IPS DF 6.9 (cell line): Measurements from ENCODE around the gene TRPM1.

Source experiments
- DNase-seq: peaks from one replicate; pipeline ENCODE4 v3.0.0-alpha.2; 2013; ENCODE audit warnings: low read depth, low spot score
- H3K27ac ChIP-seq: one replicate; pipeline ENCODE4 v1.5.1; 2013; ENCODE audit warnings: low read length, control low read depth
- H3K27me3 ChIP-seq: 2 replicates; pipeline ENCODE4 v1.6.1; 2013; ENCODE audit warnings: mild to moderate bottlenecking, low read length; ENCODE audit not compliant: control insufficient read depth, insufficient read depth
- H3K36me3 ChIP-seq: 2 replicates; pipeline ENCODE4 v1.6.1; 2013; ENCODE audit warnings: low read length; ENCODE audit not compliant: control insufficient read depth, insufficient read depth
- H3K4me1 ChIP-seq: 2 replicates; pipeline ENCODE4 v1.6.1; 2013; ENCODE audit warnings: low read length; ENCODE audit not compliant: control insufficient read depth, insufficient read depth
- H3K4me3 ChIP-seq: 2 replicates; pipeline ENCODE4 v1.5.1; 2013; ENCODE audit warnings: mild to moderate bottlenecking, low read length
- H3K9me3 ChIP-seq: 2 replicates; pipeline ENCODE4 v1.6.1; 2013; ENCODE audit warnings: low read length, inconsistent platforms; ENCODE audit not compliant: control insufficient read depth, insufficient read depth
- WGBS: extraction: QIAGEN DNeasy Blood & Tissue Kit; methylation state at CpG from one replicate; pipeline ENCODE4 v1.1.7; 2013; ENCODE audit warnings: mixed read lengths, missing lambda C conversion rate; ENCODE audit not compliant: insufficient read length, insufficient coverage; 5-methylcytosine and 5-hydroxymethylcytosine counted together

Gene TRPM1

GRCh38 chr15:30984118-30984517 is 117.4 kb downstream of the TRPM1 start:
- WGBS, result 100% methylated on average over 2 of the region's 3 CpGs
- no peaks in the 10 kb centered on the region for H3K36me3 ChIP-seq
- no peaks in the 10 kb centered on the region; the same call in 1 of the 2 replicates for H3K4me1 ChIP-seq
- H3K9me3 ChIP-seq, result no peaks in the 10 kb centered on the region
- H3K27me3 ChIP-seq, result no peaks in the 10 kb centered on the region
- H3K27ac ChIP-seq, result no peak overlapping the region
- no peak overlapping the region for H3K4me3 ChIP-seq
- no peak for DNase-seq

- Histone ChIP-seq H3K27me3 (no peaks in the 10 kb centered on the region), H3K4me1 (no peaks in the 10 kb centered on the region), H3K27ac (no peak overlapping the region), H3K36me3 (no peaks in the 10 kb centered on the region), H3K9me3 (no peaks in the 10 kb centered on the region), H3K4me3 (no peak overlapping the region)
- DNase-seq, result no peak
- no CpG with 5 or more reads among the region's 5 CpGs for WGBS
Observed at GRCh38 chr15:30979457-30979856, 122.1 kb downstream of the TRPM1 start.

- no peak for DNase-seq
- Histone ChIP-seq H3K36me3 (peaks cover 2% of the 10 kb centered on the region; the same call in 1 of the 2 replicates), H3K4me3 (no peak overlapping the region), H3K4me1 (no peaks in the 10 kb centered on the region), H3K9me3 (no peaks in the 10 kb centered on the region), H3K27me3 (no peaks in the 10 kb centered on the region), H3K27ac (no peak overlapping the region)
Observed at GRCh38 chr15:30978328-30978727, 123.2 kb downstream of the TRPM1 start.

- no peak for DNase-seq
- H3K9me3 ChIP-seq, result no peaks in the 10 kb centered on the region
- no CpG with 5 or more reads among the region's 5 CpGs for WGBS
- no peaks in the 10 kb centered on the region for H3K27me3 ChIP-seq
- H3K4me1 ChIP-seq, result no peaks in the 10 kb centered on the region
- H3K4me3 ChIP-seq, result no peak overlapping the region
- peaks cover 3% of the 10 kb centered on the region; the same call in 1 of the 2 replicates for H3K36me3 ChIP-seq
- no peak overlapping the region for H3K27ac ChIP-seq
Observed at GRCh38 chr15:30974112-30974511, 127.4 kb downstream of the TRPM1 start.

- Histone ChIP-seq H3K4me1 (no peaks in the 10 kb centered on the region), H3K9me3 (no peaks in the 10 kb centered on the region), H3K27ac (no peak overlapping the region), H3K4me3 (no peak overlapping the region), H3K36me3 (peaks cover 3% of the 10 kb centered on the region; the same call in 1 of the 2 replicates), H3K27me3 (no peaks in the 10 kb centered on the region)
- no peak for DNase-seq
- no CpG with 5 or more reads among the region's 4 CpGs for WGBS
Observed at GRCh38 chr15:30973379-30973778, 128.1 kb downstream of the TRPM1 start.

- Histone ChIP-seq H3K27me3 (no peaks in the 10 kb centered on the region), H3K36me3 (peaks cover 3% of the 10 kb centered on the region; the same call in 1 of the 2 replicates), H3K27ac (no peak overlapping the region), H3K4me1 (no peaks in the 10 kb centered on the region), H3K9me3 (no peaks in the 10 kb centered on the region), H3K4me3 (no peak overlapping the region)
- no peak for DNase-seq
- WGBS, result no CpG with 5 or more reads among the region's 2 CpGs
Observed at GRCh38 chr15:30969724-30970123, 131.8 kb downstream of the TRPM1 start.

- no peaks in the 10 kb centered on the region for H3K9me3 ChIP-seq
- H3K27ac ChIP-seq, result no peak overlapping the region
- no CpG with 5 or more reads among the region's 3 CpGs for WGBS
- H3K4me3 ChIP-seq, result no peak overlapping the region
- no peak for DNase-seq
- no peaks in the 10 kb centered on the region for H3K27me3 ChIP-seq
- H3K36me3 ChIP-seq, result peaks cover 2% of the 10 kb centered on the region; the same call in 1 of the 2 replicates
- H3K4me1 ChIP-seq, result no peaks in the 10 kb centered on the region
Observed at GRCh38 chr15:30963681-30964080, 137.8 kb downstream of the TRPM1 start.

- Histone ChIP-seq H3K27ac (no peak overlapping the region), H3K9me3 (no peaks in the 10 kb centered on the region), H3K4me3 (no peak overlapping the region), H3K4me1 (no peaks in the 10 kb centered on the region), H3K27me3 (no peaks in the 10 kb centered on the region), H3K36me3 (peaks cover 3% of the 10 kb centered on the region; the same call in 1 of the 2 replicates)
- DNase-seq, result no peak
- WGBS, result no CpG with 5 or more reads among the region's 3 CpGs
Observed at GRCh38 chr15:30962659-30963058, 138.9 kb downstream of the TRPM1 start.

GRCh38 chr15:30962079-30962478 is 139.4 kb downstream of the TRPM1 start:
- H3K27me3 ChIP-seq, result no peaks in the 10 kb centered on the region
- peaks cover 3% of the 10 kb centered on the region; the same call in 1 of the 2 replicates for H3K36me3 ChIP-seq
- H3K27ac ChIP-seq, result no peak overlapping the region
- DNase-seq, result no peak
- H3K4me1 ChIP-seq, result no peaks in the 10 kb centered on the region
- no peak overlapping the region for H3K4me3 ChIP-seq
- H3K9me3 ChIP-seq, result no peaks in the 10 kb centered on the region

- WGBS, result no CpG with 5 or more reads among the region's 5 CpGs
- H3K27ac ChIP-seq, result no peak overlapping the region
- H3K36me3 ChIP-seq, result peaks cover 8% of the 10 kb centered on the region; the same call in 1 of the 2 replicates
- H3K9me3 ChIP-seq, result no peaks in the 10 kb centered on the region
- no peak for DNase-seq
- H3K4me1 ChIP-seq, result 0 out of 2 replicates have a peak, but pooled peaks cover 2% of the 10 kb centered on the region
- no peaks in the 10 kb centered on the region for H3K27me3 ChIP-seq
- H3K4me3 ChIP-seq, result no peak overlapping the region
Observed at GRCh38 chr15:30958219-30958618, 143.3 kb downstream of the TRPM1 start.
